Measurements from ENCODE around the gene PTPRA.

GRCh38 chr20:2878515-2878914, 5.2 kb downstream of the PTPRA start:
- TF ChIP-seq POLR2A (IDR thresholded peaks at IDR 0.05) = no peak
- no peak for TF ChIP-seq CTCF (IDR thresholded peaks at IDR 0.05)

Measured in stomach (tissue), 4 donors.